Brain microvascular endothelial cell (primary cell): Measurements from ENCODE around the gene RYR3.

Source experiments
- DNase-seq: peaks from one replicate; pipeline ENCODE4 v3.0.0-alpha.2; 2020
- H3K27ac ChIP-seq: fragments of 250-450 bp; sonication (Bioruptor Pico); 2 replicates; pipeline ENCODE4 v1.5.1; 2020; ENCODE audit warnings: mild to moderate bottlenecking, moderate library complexity
- H3K27me3 ChIP-seq: fragments of 250-450 bp; sonication (Bioruptor Pico); replicated peaks from 2 replicates; pipeline ENCODE4 v1.5.1; 2020; ENCODE audit warnings: mild to moderate bottlenecking
- H3K36me3 ChIP-seq: fragments of 250-450 bp; sonication (Bioruptor Pico); replicated peaks from 2 replicates; pipeline ENCODE4 v1.5.1; 2020; ENCODE audit warnings: mild to moderate bottlenecking
- H3K4me3 ChIP-seq: 2 replicates; pipeline ENCODE4 v1.5.1; 2011; ENCODE audit warnings: low read depth, mild to moderate bottlenecking, control low read depth, low read length, moderate library complexity
- in situ Hi-C: cut with HindIII; loops from 2 replicates; pipeline ENCODE4 v1.10.0; 2017; ENCODE audit warnings: low sequenced_read_pairs, low pct_ligation_motif_present
- TF ChIP-seq, protein P1 (sequence below): IDR thresholded peaks from 2 replicates; pipeline ENCODE4 v1.5.1; 2011; ENCODE audit warnings: low read depth, mild to moderate bottlenecking, moderate library complexity, low read length, control low read depth, inconsistent platforms; ENCODE audit errors: missing control alignments

RYR3 gene

DNA sequence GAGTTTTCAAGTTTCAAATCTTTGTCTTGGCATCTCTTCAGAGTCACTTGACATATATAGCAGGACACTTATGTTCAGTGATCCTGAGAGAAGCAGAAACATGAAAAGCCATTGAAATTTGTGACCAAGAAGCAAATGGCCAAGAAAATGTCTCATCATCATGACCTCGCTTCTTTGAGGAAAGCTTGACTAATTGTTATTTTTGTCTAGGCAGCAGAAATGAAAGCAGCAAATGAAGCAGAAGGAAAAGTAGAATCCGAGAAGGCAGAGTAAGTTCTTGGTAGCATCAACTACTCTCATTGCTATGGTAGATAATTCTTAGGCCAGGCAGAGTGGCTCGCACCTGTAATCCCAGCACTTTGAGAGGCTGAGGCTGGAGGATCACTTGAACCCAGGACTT lies 529.8 kb downstream of the RYR3 start:
- in situ Hi-C loops = no loop called here
- no peak for DNase-seq
- Histone ChIP-seq H3K4me3 (no peak overlapping the region), H3K27ac (no peak overlapping the region), H3K27me3 (no peaks in the 10 kb centered on the region), H3K36me3 (no peaks in the 10 kb centered on the region)
- TF ChIP-seq, protein P1, sequence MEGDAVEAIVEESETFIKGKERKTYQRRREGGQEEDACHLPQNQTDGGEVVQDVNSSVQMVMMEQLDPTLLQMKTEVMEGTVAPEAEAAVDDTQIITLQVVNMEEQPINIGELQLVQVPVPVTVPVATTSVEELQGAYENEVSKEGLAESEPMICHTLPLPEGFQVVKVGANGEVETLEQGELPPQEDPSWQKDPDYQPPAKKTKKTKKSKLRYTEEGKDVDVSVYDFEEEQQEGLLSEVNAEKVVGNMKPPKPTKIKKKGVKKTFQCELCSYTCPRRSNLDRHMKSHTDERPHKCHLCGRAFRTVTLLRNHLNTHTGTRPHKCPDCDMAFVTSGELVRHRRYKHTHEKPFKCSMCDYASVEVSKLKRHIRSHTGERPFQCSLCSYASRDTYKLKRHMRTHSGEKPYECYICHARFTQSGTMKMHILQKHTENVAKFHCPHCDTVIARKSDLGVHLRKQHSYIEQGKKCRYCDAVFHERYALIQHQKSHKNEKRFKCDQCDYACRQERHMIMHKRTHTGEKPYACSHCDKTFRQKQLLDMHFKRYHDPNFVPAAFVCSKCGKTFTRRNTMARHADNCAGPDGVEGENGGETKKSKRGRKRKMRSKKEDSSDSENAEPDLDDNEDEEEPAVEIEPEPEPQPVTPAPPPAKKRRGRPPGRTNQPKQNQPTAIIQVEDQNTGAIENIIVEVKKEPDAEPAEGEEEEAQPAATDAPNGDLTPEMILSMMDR = no peak

DNA sequence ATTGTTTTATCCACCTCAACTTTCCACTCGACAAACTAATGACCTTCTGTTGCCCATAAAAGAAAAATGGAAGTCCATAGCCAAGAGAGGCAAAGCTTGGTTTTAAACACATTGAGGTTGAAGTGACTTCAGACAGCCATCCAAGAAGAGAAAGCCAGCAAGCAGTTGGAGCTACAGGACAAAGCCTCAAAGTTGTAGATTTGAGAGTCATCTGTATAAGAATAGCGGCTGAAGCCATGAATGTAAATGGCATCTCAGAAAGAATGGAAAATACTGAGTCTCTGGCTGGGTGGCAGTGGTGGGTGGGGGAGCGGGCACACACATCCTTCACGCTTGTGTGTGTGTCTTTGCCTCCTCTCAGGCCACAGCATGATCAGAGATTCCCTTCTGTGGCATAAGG lies 533.4 kb downstream of the RYR3 start:
- TF ChIP-seq, protein P1 = no peak
- H3K27me3 ChIP-seq = no peaks in the 10 kb centered on the region
- no peak overlapping the region for H3K27ac ChIP-seq
- no peaks in the 10 kb centered on the region for H3K36me3 ChIP-seq
- in situ Hi-C loops = no loop called here
- no peak overlapping the region for H3K4me3 ChIP-seq
- no peak for DNase-seq

DNA sequence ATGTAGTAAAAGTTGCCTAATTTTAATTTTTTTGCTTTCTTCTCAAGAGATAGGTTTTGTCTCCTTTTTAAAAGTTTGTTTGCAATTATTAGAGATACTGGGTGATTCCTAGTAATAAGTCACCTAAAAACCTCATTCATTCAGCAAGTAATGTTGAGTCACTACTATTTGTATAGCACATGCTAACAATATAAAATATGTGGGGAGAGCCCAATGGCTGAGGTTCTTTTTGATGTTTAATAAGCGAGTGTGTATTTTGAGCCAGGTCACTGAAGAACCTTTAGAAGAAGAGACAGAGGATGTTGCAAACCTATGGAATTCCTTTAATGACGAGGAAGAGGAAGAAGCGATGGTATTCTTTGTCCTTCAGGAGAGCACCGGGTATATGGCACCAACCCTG lies 533.8 kb downstream of the RYR3 start:
- no peak overlapping the region for H3K27ac ChIP-seq
- H3K27me3 ChIP-seq = no peaks in the 10 kb centered on the region
- no peaks in the 10 kb centered on the region for H3K36me3 ChIP-seq
- in situ Hi-C loops = no loop called here
- DNase-seq = no peak
- no peak overlapping the region for H3K4me3 ChIP-seq
- TF ChIP-seq, protein P1 = no peak

DNA sequence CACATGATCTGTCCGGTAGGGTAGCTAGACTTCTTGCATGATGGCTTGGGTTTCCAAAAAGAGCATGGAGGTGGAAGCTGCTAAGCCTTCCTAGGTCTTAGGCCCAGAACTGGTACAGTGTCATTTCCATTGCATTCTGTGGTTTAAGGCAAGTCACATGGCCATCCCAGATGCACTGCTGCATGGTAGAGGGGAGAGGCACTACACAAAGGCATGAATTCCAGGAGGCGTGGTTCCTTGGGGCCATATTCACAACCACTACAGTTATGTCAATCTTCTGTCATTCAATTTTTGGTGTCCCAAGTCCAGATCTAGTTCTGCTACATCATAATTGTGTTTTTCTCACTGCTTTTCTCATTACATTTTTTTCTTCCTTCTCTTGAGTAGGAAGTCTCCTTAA lies 535.4 kb downstream of the RYR3 start:
- no peak for DNase-seq
- in situ Hi-C loops = no loop called here

DNA sequence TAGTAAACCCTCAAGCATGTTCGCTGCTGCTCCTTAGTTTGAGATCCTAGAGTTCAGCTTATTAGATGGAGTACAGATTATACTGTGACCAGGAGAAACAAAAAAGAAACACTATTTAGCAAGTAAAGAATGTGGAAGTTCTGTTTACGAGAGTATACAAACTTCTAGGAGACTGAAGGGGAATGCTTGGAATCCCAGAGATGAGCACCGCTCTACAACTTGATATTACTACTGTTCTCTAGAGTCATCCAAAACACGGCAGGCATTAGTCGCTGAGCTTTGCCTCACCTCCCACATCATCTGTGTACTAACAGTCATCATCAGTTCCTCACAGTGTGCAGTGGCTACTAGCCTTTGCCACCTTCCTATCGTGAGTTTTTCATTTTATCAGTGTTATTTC lies 536.1 kb downstream of the RYR3 start:
- Histone ChIP-seq H3K4me3 (no peak overlapping the region), H3K27me3 (no peaks in the 10 kb centered on the region), H3K36me3 (no peaks in the 10 kb centered on the region), H3K27ac (no peak overlapping the region)
- no peak for DNase-seq
- in situ Hi-C loops = no loop called here
- TF ChIP-seq, protein P1 = no peak

More for the DNA sequence above, 535.4 kb downstream of the RYR3 start:
- Histone ChIP-seq H3K27ac (no peak overlapping the region), H3K27me3 (no peaks in the 10 kb centered on the region), H3K4me3 (no peak overlapping the region), H3K36me3 (no peaks in the 10 kb centered on the region)
- TF ChIP-seq, protein P1 = no peak

GRCh38 chr15:33848011-33848410 lies 537.2 kb downstream of the RYR3 start:
- in situ Hi-C loops = no loop called here
- Histone ChIP-seq H3K27ac (no peak overlapping the region), H3K4me3 (no peak overlapping the region), H3K36me3 (no peaks in the 10 kb centered on the region), H3K27me3 (no peaks in the 10 kb centered on the region)
- DNase-seq = no peak
- TF ChIP-seq, protein P1 = no peak
